K562 (cell line): ENCODE measurements around the gene LILRA2. TPM values are rescaled to one million over a fixed set of nuclear protein-coding genes. Genes with fewer than 3 reads are reported as not detected.
"Not testable (repeated sequence)": the region's sequence is repeated elsewhere in the genome, so short reads cannot be mapped to it uniquely, and the experiment has no call there.

ENCODE experiments used
- ATAC-seq: fragments of 200-7000 bp; cut with Tn5 transposase; 3 replicates; pipeline ENCODE4 v1.9.1; 2020; ENCODE audit warnings: moderate library complexity
- BruUV-seq: library from RNA; stranded (reverse); fragments of 400-500 nt; replicated peaks from 2 replicates; lab custom pipeline; 2021; lab: Mats Ljungman, UMichigan
- CTCF ChIA-PET: fragments of 300-600 bp; formaldehyde crosslinking; extraction: SDS; loops from one replicate; lab custom pipeline; 2021; ENCODE audit warnings: low intra/inter-chr PET ratio; lab: Yijun Ruan, JAX
- POLR2A ChIA-PET: fragments of 300-600, 350-650 bp; sonication (Branson Sonifier 250); formaldehyde crosslinking; extraction: SDS; loops from one replicate; lab custom pipeline; 2021; ENCODE audit warnings: antibody characterized with exemption, inconsistent platforms; lab: Yijun Ruan, JAX
- DNase-seq, 4 experiments: peaks; one replicate each; pipeline versions ENCODE4 v3.0.0 to v3.0.0-alpha.2; 2011 to 2018; ENCODE audit warnings: low spot score in 3 of 4, mixed read lengths in 3 of 4; ENCODE audit errors: extremely low read depth in 1 of 4
- FAIRE-seq: peaks from 2 replicates; lab custom pipeline; 2011; peaks lifted over from hg19 to GRCh38; lab: Jason Lieb, UNC
- H2AFZ ChIP-seq: 2 replicates; pipeline ENCODE4 v1.6.0; 2011; ENCODE audit warnings: low read depth, low read length, control low read depth, inconsistent platforms
- H3K27ac ChIP-seq: fragments of 200-600 bp; 3 replicates; pipeline ENCODE4 v1.8.0; 2011; ENCODE audit warnings: low read depth, mild to moderate bottlenecking, control low read depth, inconsistent platforms, low read length, moderate library complexity, mixed read lengths; ENCODE audit errors: extremely low read depth
- H3K27me3 ChIP-seq, 2 experiments: fragments of 300-600 bp in 1 of 2; 2 replicates in 1 of 2; 3 replicates in 1 of 2; pipeline versions ENCODE4 v1.6.0 to v1.8.0; 2011; ENCODE audit warnings: inconsistent platforms in 2 of 2, low read length in 2 of 2, mild to moderate bottlenecking in 1 of 2, mixed read lengths in 1 of 2, moderate library complexity in 1 of 2; ENCODE audit not compliant: control insufficient read depth in 2 of 2, insufficient read depth in 2 of 2
- H3K36me3 ChIP-seq: fragments of 300-600 bp; 3 replicates; pipeline ENCODE4 v1.8.0; 2011; ENCODE audit warnings: mild to moderate bottlenecking, low read length, inconsistent platforms; ENCODE audit not compliant: control insufficient read depth, insufficient read depth
- H3K4me1 ChIP-seq, 2 experiments: fragments of 200-600 bp in 1 of 2; replicated peaks in 1 of 2; 2 replicates in 1 of 2; 3 replicates in 1 of 2; pipeline versions ENCODE4 v1.5.1 to v1.8.0; 2011; ENCODE audit warnings: inconsistent platforms in 2 of 2, low read length in 2 of 2, mild to moderate bottlenecking in 1 of 2, mixed read lengths in 1 of 2, moderate library complexity in 1 of 2; ENCODE audit not compliant: control insufficient read depth in 2 of 2, insufficient read depth in 2 of 2
- H3K4me2 ChIP-seq: 2 replicates; pipeline ENCODE4 v1.6.1; 2011; ENCODE audit warnings: low read length, control low read depth, inconsistent platforms, mixed read lengths; ENCODE audit not compliant: insufficient read depth
- H3K4me3 ChIP-seq: fragments of 200-600 bp; sonication (generic), shearing (Covaris generic); 2 replicates; pipeline ENCODE4 v1.5.1; 2016; ENCODE audit warnings: control low read depth, inconsistent platforms
- H3K79me2 ChIP-seq: fragments of 200-600 bp; 3 replicates; pipeline ENCODE4 v1.8.0; 2011; ENCODE audit warnings: low read length, inconsistent platforms; ENCODE audit not compliant: control insufficient read depth, insufficient read depth
- H3K9ac ChIP-seq, 2 experiments: 2 replicates each; pipeline versions ENCODE4 v1.6.0 to v1.6.1; 2011; ENCODE audit warnings: low read depth in 2 of 2, low read length in 2 of 2, control low read depth in 1 of 2, inconsistent platforms in 1 of 2, mild to moderate bottlenecking in 1 of 2, mixed read lengths in 1 of 2; ENCODE audit not compliant: insufficient read depth in 1 of 2
- H3K9me1 ChIP-seq: one replicate; pipeline ENCODE4 v1.6.0; 2011; ENCODE audit warnings: inconsistent platforms, mild to moderate bottlenecking, low read length, moderate library complexity; ENCODE audit not compliant: control insufficient read depth, insufficient read depth
- H3K9me3 ChIP-seq: replicated peaks from 2 replicates; pipeline ENCODE4 v1.5.1; 2011; ENCODE audit warnings: low read depth, low read length, inconsistent platforms; ENCODE audit not compliant: control insufficient read depth, insufficient read depth
- H4K20me1 ChIP-seq: replicated peaks from 2 replicates; pipeline ENCODE4 v1.6.1; 2011; ENCODE audit warnings: low read length, inconsistent platforms, mixed read lengths; ENCODE audit not compliant: control insufficient read depth, insufficient read depth
- MCM3 ChIP-seq: fragments of 450-650 bp; IDR thresholded peaks from 2 replicates; pipeline ENCODE4 v1.6.1; 2016
- MTA2 ChIP-seq: fragments of 450-650 bp; IDR thresholded peaks from 2 replicates; pipeline ENCODE4 v1.6.1; 2016; ENCODE audit warnings: low read depth
- ZNF445 ChIP-seq: fragments of 250-450 bp; sonication (Bioruptor Pico); IDR thresholded peaks from 2 replicates; pipeline ENCODE4 v1.4.0; 2020; ENCODE audit warnings: low read depth, mild to moderate bottlenecking, moderate library complexity
- WGBS: fragments of 100-300 bp; shearing (Covaris generic); methylation state at CpG from one replicate; pipeline ENCODE4 v1.1.6; 2016; ENCODE audit warnings: low coverage, mixed read lengths; ENCODE audit not compliant: insufficient coverage; ENCODE audit errors: missing lambda C conversion rate; 5-methylcytosine and 5-hydroxymethylcytosine counted together
- in situ Hi-C: fragments of 300-500 bp; cut with MboI; formaldehyde crosslinking; loops from 4 replicates; pipeline ENCODE4 v1.15.0; 2018; ENCODE audit warnings: inconsistent platforms, mixed read lengths
- intact Hi-C: fragments of 100-400 bp; cut with micrococcal nuclease; formaldehyde crosslinking; loops from 2 replicates; pipeline ENCODE4 v1.14.2; 2022
- polyA plus RNA-seq, 8 experiments: library from polyadenylated mRNA; depleted of rRNA in 4 of 8; stranded (reverse) in 5 of 8; unstranded in 3 of 8; fragments of >200 nt; fragmentation: Nextera tagmentation in 2 of 8; fragmentation: Illumina TruSeq in 1 of 8; extraction: Ambion mirVana in 2 of 8; extraction: Trizol in 1 of 8; gene quantifications; 2 replicates each; pipeline versions ENCODE4 v1.2.1 to v1.2.3, GENCODE V29; 2011 to 2014; ENCODE audit warnings: inconsistent platforms in 1 of 8, missing spikeins in 1 of 8
- total RNA-seq, 7 experiments: library from RNA; depleted of rRNA in 6 of 7; stranded (reverse); fragments of >200 nt in 6 of 7; fragmentation: Illumina TruSeq in 2 of 7; extraction: Trizol in 2 of 7; gene quantifications; 2 replicates each; pipeline versions ENCODE4 v1.2.1 to v1.2.3, GENCODE V29; 2011 to 2021; ENCODE audit warnings: low replicate concordance in 1 of 7
- TF ChIP-seq, protein P1 (sequence below), 2 experiments: fragments of 450-650 bp; IDR thresholded peaks; 2 replicates each; pipeline ENCODE4 v1.6.1; 2018; ENCODE audit warnings: mild to moderate bottlenecking in 2 of 2, low read depth in 1 of 2; ENCODE audit not compliant: partially characterized antibody in 2 of 2

The LILRA2 gene
- total and polyA plus RNA-seq, 9 of the 15 experiments (the other 6 are each of a cell fraction or from before 2014, with no cell fraction given) = 0.32 to 2.1 (median 0.96) TPM

DNA sequence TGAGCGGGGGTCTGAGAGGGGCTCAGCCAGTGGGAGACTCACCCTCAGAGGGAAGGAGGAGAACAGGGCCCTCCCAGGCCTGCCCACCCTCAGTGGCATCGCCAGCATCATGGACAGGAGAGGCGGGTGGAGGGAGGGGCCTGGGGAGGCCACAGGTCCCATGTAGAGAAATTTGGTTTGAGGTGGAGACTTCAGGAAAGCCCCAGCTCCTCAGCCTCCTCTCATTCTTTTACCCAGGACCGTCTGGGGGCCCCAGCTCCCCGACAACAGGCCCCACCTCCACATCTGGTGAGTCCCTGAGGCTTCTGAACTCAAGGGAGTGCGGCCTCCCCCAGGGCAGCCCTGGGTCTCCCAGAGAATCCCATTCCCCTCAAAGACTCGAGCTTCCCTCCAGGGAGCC, 59.8 kb downstream of the LILRA2 start (continued):
- TF ChIP-seq MCM3 (no peak), MTA2 (no peak), ZNF445 (CRISPR knock-in tag) (no peak)
- TF ChIP-seq, protein P1, sequence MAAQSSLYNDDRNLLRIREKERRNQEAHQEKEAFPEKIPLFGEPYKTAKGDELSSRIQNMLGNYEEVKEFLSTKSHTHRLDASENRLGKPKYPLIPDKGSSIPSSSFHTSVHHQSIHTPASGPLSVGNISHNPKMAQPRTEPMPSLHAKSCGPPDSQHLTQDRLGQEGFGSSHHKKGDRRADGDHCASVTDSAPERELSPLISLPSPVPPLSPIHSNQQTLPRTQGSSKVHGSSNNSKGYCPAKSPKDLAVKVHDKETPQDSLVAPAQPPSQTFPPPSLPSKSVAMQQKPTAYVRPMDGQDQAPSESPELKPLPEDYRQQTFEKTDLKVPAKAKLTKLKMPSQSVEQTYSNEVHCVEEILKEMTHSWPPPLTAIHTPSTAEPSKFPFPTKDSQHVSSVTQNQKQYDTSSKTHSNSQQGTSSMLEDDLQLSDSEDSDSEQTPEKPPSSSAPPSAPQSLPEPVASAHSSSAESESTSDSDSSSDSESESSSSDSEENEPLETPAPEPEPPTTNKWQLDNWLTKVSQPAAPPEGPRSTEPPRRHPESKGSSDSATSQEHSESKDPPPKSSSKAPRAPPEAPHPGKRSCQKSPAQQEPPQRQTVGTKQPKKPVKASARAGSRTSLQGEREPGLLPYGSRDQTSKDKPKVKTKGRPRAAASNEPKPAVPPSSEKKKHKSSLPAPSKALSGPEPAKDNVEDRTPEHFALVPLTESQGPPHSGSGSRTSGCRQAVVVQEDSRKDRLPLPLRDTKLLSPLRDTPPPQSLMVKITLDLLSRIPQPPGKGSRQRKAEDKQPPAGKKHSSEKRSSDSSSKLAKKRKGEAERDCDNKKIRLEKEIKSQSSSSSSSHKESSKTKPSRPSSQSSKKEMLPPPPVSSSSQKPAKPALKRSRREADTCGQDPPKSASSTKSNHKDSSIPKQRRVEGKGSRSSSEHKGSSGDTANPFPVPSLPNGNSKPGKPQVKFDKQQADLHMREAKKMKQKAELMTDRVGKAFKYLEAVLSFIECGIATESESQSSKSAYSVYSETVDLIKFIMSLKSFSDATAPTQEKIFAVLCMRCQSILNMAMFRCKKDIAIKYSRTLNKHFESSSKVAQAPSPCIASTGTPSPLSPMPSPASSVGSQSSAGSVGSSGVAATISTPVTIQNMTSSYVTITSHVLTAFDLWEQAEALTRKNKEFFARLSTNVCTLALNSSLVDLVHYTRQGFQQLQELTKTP (IDR thresholded peaks at IDR 0.05; ENCODE audit: low read depth in 1 of 2, partially characterized antibody in 2 of 2) = no peak
- TF ChIP-seq, all 486 proteins: peak for 0

DNA sequence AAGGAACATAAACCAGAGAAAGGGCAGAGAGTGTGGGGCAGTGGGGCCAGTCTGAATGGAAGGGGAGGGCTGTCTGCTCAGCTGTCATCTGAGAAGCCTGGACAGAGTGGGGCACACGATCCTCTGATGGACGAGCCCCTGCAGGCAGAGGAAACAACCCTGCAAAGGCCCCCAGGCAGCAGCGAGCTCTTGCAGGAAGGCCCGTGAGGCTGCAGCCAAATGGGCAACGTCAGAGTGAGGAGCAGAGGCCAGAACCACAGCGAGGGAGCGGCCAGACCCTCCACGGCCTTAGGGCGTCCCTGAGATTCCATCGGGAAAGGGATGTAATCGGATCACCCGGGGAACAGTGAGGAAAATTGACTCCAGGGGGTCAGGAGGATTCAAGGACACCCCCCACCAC, 62.5 kb downstream of the LILRA2 start:
- CTCF ChIA-PET, ATAC-seq: not testable (repeated sequence)
- WGBS = under 1% methylated on average over 10 of the region's 12 CpGs

More for the DNA sequence above, 62.5 kb downstream of the LILRA2 start:
- peaks cover 14 to 31% of the 10 kb centered on the region in 2 experiments; a peak in 4 of 5 replicates for H3K27me3 ChIP-seq
- H3K9ac ChIP-seq, FAIRE-seq, H3K4me2 ChIP-seq, H4K20me1 ChIP-seq, H3K79me2 ChIP-seq, intact Hi-C loops, POLR2A ChIA-PET, H3K4me1 ChIP-seq, H3K4me3 ChIP-seq, in situ Hi-C loops, DNase-seq, H3K36me3 ChIP-seq, H3K9me1 ChIP-seq, H3K9me3 ChIP-seq, H3K27ac ChIP-seq, BruUV-seq, H2AFZ ChIP-seq: not testable (repeated sequence)
